ENCODE data around the gene CDH4. TPM values are rescaled to one million over a fixed set of nuclear protein-coding genes. Genes with fewer than 3 reads are reported as not detected.

Gene CDH4
- total RNA-seq, 2 experiments from 2014 or later: 0.11 to 0.18 TPM

DNA sequence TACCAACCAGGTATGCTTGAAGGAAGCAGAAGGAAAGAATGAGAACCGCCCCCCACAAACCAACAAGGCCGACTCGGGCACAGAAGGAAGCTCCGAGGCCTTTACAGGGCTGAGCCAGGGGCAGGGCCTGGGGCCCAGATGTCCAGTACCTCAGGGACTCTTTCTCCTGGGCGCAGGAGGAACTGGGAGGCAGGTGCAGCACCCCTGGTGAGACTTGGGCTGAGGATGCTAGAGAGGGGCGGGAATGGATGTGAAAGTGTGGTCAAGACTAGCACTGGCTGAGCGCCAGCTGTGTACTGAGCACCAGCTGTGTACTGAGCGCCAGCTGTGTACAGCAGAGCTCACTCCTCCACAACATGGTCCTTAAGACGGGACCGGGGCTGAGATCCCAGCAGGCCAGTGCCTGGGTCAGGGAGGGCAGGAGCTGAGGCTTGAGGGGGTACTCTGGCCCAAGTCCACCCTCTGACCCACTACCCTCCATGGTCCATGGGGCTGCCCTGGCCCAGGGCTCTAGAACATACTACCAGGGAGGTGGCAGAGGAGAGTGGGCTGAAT lies 444.2 kb downstream of the CDH4 start:
- no peak for DNase-seq
- H3K36me3 Mint-ChIP-seq (ENCODE audit: low read depth): no peaks in the 10 kb centered on the region
- H3K27me3 Mint-ChIP-seq: no peaks in the 10 kb centered on the region
- TF ChIP-seq, protein P1, sequence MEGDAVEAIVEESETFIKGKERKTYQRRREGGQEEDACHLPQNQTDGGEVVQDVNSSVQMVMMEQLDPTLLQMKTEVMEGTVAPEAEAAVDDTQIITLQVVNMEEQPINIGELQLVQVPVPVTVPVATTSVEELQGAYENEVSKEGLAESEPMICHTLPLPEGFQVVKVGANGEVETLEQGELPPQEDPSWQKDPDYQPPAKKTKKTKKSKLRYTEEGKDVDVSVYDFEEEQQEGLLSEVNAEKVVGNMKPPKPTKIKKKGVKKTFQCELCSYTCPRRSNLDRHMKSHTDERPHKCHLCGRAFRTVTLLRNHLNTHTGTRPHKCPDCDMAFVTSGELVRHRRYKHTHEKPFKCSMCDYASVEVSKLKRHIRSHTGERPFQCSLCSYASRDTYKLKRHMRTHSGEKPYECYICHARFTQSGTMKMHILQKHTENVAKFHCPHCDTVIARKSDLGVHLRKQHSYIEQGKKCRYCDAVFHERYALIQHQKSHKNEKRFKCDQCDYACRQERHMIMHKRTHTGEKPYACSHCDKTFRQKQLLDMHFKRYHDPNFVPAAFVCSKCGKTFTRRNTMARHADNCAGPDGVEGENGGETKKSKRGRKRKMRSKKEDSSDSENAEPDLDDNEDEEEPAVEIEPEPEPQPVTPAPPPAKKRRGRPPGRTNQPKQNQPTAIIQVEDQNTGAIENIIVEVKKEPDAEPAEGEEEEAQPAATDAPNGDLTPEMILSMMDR (IDR thresholded peaks at IDR 0.05): no peak
- H3K4me1 Mint-ChIP-seq (ENCODE audit: low read depth): no peaks in the 10 kb centered on the region
- H3K9me3 Mint-ChIP-seq: no peaks in the 10 kb centered on the region
- intact Hi-C loops (cut with micrococcal nuclease): no loop called here
- no peak overlapping the region for H3K4me3 Mint-ChIP-seq
- CTCF ChIA-PET: no interaction called here
- no peak for ATAC-seq
- POLR2A ChIA-PET: no interaction called here
- H3K27ac Mint-ChIP-seq: no peak overlapping the region

DNA sequence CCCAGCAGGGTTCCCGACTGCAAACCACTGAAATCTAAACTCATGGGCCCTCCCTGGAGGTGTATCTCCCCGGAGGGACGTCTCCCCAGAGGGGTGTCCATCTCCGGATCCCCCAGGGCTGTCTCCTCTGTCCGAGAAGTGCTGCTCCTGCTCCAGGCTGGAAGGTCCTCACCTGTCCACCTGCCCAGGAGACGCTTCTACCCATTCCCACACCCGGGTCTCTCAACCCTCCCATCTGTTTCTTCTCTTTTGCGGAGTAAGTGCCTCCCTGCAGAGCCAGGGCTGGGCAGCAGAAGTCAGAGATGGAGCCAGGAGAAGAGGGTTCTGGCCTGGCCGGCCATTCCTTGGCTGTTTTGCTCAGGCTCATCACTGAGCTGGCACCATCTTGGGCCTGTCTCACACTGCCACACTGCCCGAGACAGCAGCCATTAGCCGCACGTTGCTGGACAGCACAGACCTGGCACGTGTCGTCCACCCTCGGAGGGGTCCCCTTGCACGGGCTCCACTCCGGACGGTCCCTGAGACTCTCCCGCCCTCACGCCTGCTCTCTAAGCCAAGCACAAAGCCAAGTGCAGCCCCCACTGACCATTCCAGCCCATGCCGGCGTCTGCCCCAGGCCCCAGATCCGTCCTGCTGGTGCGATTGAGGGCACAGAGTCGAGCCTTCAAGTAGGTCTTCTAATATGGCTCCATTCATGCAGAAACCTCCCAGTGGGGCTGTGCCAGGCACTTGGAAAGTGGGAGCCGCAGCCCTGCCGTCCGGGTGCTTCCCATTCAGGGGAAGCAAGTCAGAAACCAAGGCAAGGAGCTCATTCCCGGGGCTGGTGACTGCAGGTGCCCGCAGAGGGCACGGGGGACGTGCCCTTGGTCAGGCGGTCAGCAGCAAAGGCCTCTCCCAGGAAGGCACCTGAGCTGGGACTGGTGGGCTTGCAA lies 445.9 kb downstream of the CDH4 start:
- no peak for DNase-seq
- ChIA-PET POLR2A (no interaction called here), CTCF (no interaction called here)
- Mint-ChIP-seq H3K9me3 (no peaks in the 10 kb centered on the region), H3K27ac (no peak overlapping the region), H3K36me3 (ENCODE audit: low read depth) (no peaks in the 10 kb centered on the region), H3K27me3 (no peaks in the 10 kb centered on the region), H3K4me1 (ENCODE audit: low read depth) (no peaks in the 10 kb centered on the region), H3K4me3 (no peak overlapping the region)
- TF ChIP-seq, protein P1 (IDR thresholded peaks at IDR 0.05): no peak
- no peak for ATAC-seq
- intact Hi-C loops (cut with micrococcal nuclease): no loop called here

DNA sequence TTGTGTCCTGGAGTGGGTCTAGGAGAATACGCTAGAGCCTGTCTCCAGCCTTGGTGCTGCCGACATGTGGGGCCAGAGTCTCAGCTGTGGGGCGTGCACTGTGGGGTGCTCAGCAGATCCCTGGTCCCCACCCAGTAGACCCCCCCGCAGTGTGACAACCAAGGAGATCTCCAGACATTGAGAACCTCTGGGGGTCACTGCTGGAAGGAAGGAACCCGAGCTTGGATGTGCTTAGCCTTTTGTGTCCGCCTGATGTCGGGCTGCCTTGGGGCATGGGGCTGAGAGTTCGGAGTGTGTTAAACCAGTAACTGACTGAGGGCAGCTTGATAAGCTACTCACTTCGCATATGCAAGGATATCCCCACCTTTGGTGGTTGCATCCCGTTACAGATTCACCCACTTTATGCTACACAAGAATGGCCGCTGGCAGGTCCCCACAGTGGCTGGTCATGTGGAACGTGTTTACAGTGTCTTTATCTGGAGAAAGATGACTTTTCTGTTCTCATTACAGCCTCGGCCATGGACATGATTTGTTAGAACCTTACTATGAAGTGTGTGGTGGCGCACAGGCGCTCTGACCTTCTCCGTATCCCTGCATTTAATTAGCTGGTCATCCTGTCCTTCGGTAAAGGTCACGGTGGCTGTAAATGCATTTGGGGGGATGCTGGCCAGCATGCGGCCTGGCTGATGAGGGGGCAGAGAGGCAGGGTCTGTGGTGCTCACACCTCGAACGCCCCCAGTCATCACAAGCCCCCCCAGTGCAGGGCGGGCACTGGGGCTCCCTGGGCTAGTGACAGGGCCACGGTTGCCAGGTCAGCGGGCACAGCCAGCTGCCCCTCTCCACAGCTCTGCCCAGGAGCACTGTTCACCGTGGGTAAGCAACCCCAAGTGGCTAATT lies 446.8 kb downstream of the CDH4 start:
- TF ChIP-seq, protein P1 (IDR thresholded peaks at IDR 0.05): no peak
- ChIA-PET POLR2A (no interaction called here), CTCF (no interaction called here)
- Mint-ChIP-seq H3K4me3 (no peak overlapping the region), H3K27me3 (no peaks in the 10 kb centered on the region), H3K4me1 (ENCODE audit: low read depth) (no peaks in the 10 kb centered on the region), H3K36me3 (ENCODE audit: low read depth) (no peaks in the 10 kb centered on the region), H3K9me3 (no peaks in the 10 kb centered on the region), H3K27ac (no peak overlapping the region)
- ATAC-seq (no peak), DNase-seq (no peak)
- intact Hi-C loops (cut with micrococcal nuclease): no loop called here

DNA sequence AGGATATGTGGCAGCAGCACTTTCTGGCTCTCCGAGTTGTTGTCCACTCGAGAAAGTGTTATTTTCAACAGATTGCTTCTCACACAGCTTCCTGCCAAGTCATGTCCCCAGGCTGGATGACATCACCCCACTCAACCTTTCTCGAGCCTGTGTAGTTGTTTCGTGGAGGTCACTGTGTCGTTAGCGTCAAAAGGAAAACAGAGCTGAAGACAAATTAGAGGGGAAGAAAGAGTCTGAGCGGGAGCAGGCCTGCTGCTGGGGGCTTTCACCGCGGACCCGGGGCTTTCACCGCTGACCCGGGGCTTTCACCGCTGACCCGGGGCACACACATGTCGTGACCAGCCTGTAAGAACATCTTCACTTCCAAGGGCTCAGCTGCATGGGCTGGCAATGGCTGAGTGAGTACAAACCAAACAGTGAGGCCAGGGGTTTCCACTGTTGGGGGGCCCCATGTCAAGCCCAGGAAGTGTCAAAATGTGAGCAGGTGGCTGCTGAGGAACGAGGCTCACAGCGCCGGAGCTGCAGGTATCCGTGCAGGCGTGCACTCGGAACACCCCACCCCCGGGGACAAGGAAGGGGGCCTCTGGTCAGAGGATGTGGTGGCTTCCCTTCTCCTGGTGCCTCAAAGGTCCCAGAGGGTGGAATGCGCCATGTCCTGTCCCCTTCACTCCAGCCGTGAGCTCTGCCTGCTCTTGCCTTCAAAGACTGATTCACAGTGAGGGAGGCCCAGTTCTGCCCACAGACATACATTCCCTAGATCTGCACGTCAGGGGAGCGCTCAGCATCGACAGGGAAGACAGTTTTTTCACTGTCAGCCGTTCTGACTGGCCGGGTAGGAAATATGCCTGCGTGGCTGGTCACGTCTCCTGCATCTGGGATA lies 447.7 kb downstream of the CDH4 start:
- TF ChIP-seq, protein P1 (IDR thresholded peaks at IDR 0.05): no peak
- Mint-ChIP-seq H3K4me1 (ENCODE audit: low read depth) (no peaks in the 10 kb centered on the region), H3K27me3 (no peaks in the 10 kb centered on the region), H3K36me3 (ENCODE audit: low read depth) (no peaks in the 10 kb centered on the region), H3K4me3 (no peak overlapping the region), H3K9me3 (no peaks in the 10 kb centered on the region), H3K27ac (no peak overlapping the region)
- no peak for DNase-seq
- CTCF ChIA-PET: no interaction called here
- POLR2A ChIA-PET: no interaction called here
- no peak for ATAC-seq
- intact Hi-C loops (cut with micrococcal nuclease): no loop called here
